GM12891 (cell line): Measurements from ENCODE around the gene ADAM21.

Experiments
- DNase-seq: peaks from one replicate; pipeline ENCODE4 v3.0.0; 2011; ENCODE audit warnings: low spot score; ENCODE audit not compliant: insufficient read length
- FAIRE-seq: peaks from 2 replicates; lab custom pipeline; 2011; peaks lifted over from hg19 to GRCh38; lab: Jason Lieb, UNC
- PAX5 ChIP-seq: IDR thresholded peaks from 2 replicates; pipeline ENCODE4 v1.6.1; 2011; ENCODE audit warnings: low read length, moderate library complexity, mild to moderate bottlenecking; ENCODE audit not compliant: insufficient read depth, severe bottlenecking
- POLR2A ChIP-seq: IDR thresholded peaks from 2 replicates; pipeline ENCODE4 v1.6.1; 2011; ENCODE audit warnings: low read depth, low read length, control low read depth
- POLR2AphosphoS5 ChIP-seq: IDR thresholded peaks from 2 replicates; pipeline ENCODE4 v1.6.1; 2011; ENCODE audit warnings: low read depth, low read length, control low read depth
- POU2F2 ChIP-seq: IDR thresholded peaks from 2 replicates; pipeline ENCODE4 v1.6.1; 2011; ENCODE audit warnings: low read depth, mild to moderate bottlenecking, control low read depth, low read length, moderate library complexity
- SPI1 ChIP-seq: IDR thresholded peaks from 2 replicates; pipeline ENCODE4 v1.6.1; 2011; ENCODE audit warnings: low read depth, low read length, control low read depth
- TAF1 ChIP-seq: IDR thresholded peaks from 2 replicates; pipeline ENCODE4 v1.6.1; 2011; ENCODE audit warnings: low read depth, low read length, control low read depth

ADAM21 gene

GRCh38 chr14:70489579-70490200, 37.7 kb downstream of the ADAM21 start:
- no peak for DNase-seq
- no peak for FAIRE-seq
- TF ChIP-seq POLR2AphosphoS5: no peak
- no peak for TF ChIP-seq PAX5
- TF ChIP-seq POLR2A: no peak
- TF ChIP-seq TAF1: no peak
- TF ChIP-seq POU2F2: no peak
- no peak for TF ChIP-seq SPI1

GRCh38 chr14:70498191-70498590, 46.2 kb downstream of the ADAM21 start:
- no peak for DNase-seq
- no peak for TF ChIP-seq PAX5
- TF ChIP-seq TAF1: no peak
- TF ChIP-seq POLR2AphosphoS5: no peak
- FAIRE-seq: no peak
